ENCODE data around the gene PAN3. TPM values are rescaled to one million over a fixed set of nuclear protein-coding genes. Genes with fewer than 3 reads are reported as not detected.

Gene PAN3
- total and polyA plus RNA-seq, 2 donors (not counting 1 experiment from before 2014, with no cell fraction given), result 13.9 to 18.5 TPM

- DNase-seq (ENCODE audit: low read depth in 2 of 2), result no peak
- TF ChIP-seq CTCF (conservative IDR thresholded peaks at IDR 0.05 in 1 of 2, IDR thresholded peaks at IDR 0.05 in 1 of 2; ENCODE audit: low read depth in 1 of 2, low read length in 2 of 2) (no peak), EZH2 (IDR thresholded peaks at IDR 0.05; ENCODE audit: low read length, missing control alignments) (no peak)
- no peak overlapping the region for H3K27ac ChIP-seq (ENCODE audit: insufficient read depth, low read length)
- no peak overlapping the region for H2AFZ ChIP-seq (ENCODE audit: low read length)
- H3K4me3 ChIP-seq (replicated peaks in 1 of 4; ENCODE audit: control extremely low read depth in 1 of 4, insufficient read depth in 1 of 4, low read depth in 3 of 4, low read length in 4 of 4), result no peak overlapping the region
- no peaks in the 10 kb centered on the region for H3K27me3 ChIP-seq (ENCODE audit: control insufficient read depth, insufficient read depth, low read length)
- no peaks in the 10 kb centered on the region for H3K36me3 ChIP-seq (ENCODE audit: control insufficient read depth, insufficient read depth, low read length)
- H3K4me2 ChIP-seq (ENCODE audit: extremely low read depth, insufficient read depth, low read length), result no peak overlapping the region
- H3K9ac ChIP-seq (ENCODE audit: insufficient read depth, low read length), result no peak overlapping the region
- H3K4me1 ChIP-seq (ENCODE audit: control insufficient read depth, extremely low read depth, insufficient read depth, low read length), result no peaks in the 10 kb centered on the region
- no peaks in the 10 kb centered on the region for H3K9me3 ChIP-seq (ENCODE audit: control insufficient read depth, insufficient read depth, low read depth, low read length)
- H4K20me1 ChIP-seq (ENCODE audit: control insufficient read depth, extremely low read depth, insufficient read depth, low read length), result no peaks in the 10 kb centered on the region
- H3K79me2 ChIP-seq (ENCODE audit: control insufficient read depth, insufficient read depth, low read length), result no peaks in the 10 kb centered on the region
Observed at GRCh38 chr13:28128030-28128429, 10.3 kb upstream of the PAN3 start.

GRCh38 chr13:28128926-28129325 lies 9.4 kb upstream of the PAN3 start:
- Histone ChIP-seq H3K4me3 (replicated peaks in 1 of 4; ENCODE audit: control extremely low read depth in 1 of 4, insufficient read depth in 1 of 4, low read depth in 3 of 4, low read length in 4 of 4) (no peak overlapping the region), H2AFZ (ENCODE audit: low read length) (no peak overlapping the region), H3K79me2 (ENCODE audit: control insufficient read depth, insufficient read depth, low read length) (no peaks in the 10 kb centered on the region), H3K9me3 (ENCODE audit: control insufficient read depth, insufficient read depth, low read depth, low read length) (no peaks in the 10 kb centered on the region), H3K36me3 (ENCODE audit: control insufficient read depth, insufficient read depth, low read length) (no peaks in the 10 kb centered on the region), H3K4me2 (ENCODE audit: extremely low read depth, insufficient read depth, low read length) (no peak overlapping the region), H4K20me1 (ENCODE audit: control insufficient read depth, extremely low read depth, insufficient read depth, low read length) (no peaks in the 10 kb centered on the region), H3K27ac (ENCODE audit: insufficient read depth, low read length) (no peak overlapping the region), H3K9ac (ENCODE audit: insufficient read depth, low read length) (no peak overlapping the region), H3K4me1 (ENCODE audit: control insufficient read depth, extremely low read depth, insufficient read depth, low read length) (no peaks in the 10 kb centered on the region), H3K27me3 (ENCODE audit: control insufficient read depth, insufficient read depth, low read length) (no peaks in the 10 kb centered on the region)
- no peak for DNase-seq (ENCODE audit: low read depth in 2 of 2)
- TF ChIP-seq CTCF (conservative IDR thresholded peaks at IDR 0.05 in 1 of 2, IDR thresholded peaks at IDR 0.05 in 1 of 2; ENCODE audit: low read depth in 1 of 2, low read length in 2 of 2), result no peak
- no peak for TF ChIP-seq EZH2 (IDR thresholded peaks at IDR 0.05; ENCODE audit: low read length, missing control alignments)

GRCh38 chr13:28129911-28130693 lies 8.2 kb upstream of the PAN3 start:
- no peaks in the 10 kb centered on the region for H3K27me3 ChIP-seq (ENCODE audit: control insufficient read depth, insufficient read depth, low read length)
- no peaks in the 10 kb centered on the region for H4K20me1 ChIP-seq (ENCODE audit: control insufficient read depth, extremely low read depth, insufficient read depth, low read length)
- no peaks in the 10 kb centered on the region for H3K36me3 ChIP-seq (ENCODE audit: control insufficient read depth, insufficient read depth, low read length)
- TF ChIP-seq EZH2 (IDR thresholded peaks at IDR 0.05; ENCODE audit: low read length, missing control alignments), result no peak
- no peak for TF ChIP-seq CTCF (conservative IDR thresholded peaks at IDR 0.05 in 1 of 2, IDR thresholded peaks at IDR 0.05 in 1 of 2; ENCODE audit: low read depth in 1 of 2, low read length in 2 of 2)
- DNase-seq (ENCODE audit: low read depth in 2 of 2), result peak in 1 of 2 donors; percentile 3
- no peak overlapping the region for H2AFZ ChIP-seq (ENCODE audit: low read length)
- no peaks in the 10 kb centered on the region for H3K9me3 ChIP-seq (ENCODE audit: control insufficient read depth, insufficient read depth, low read depth, low read length)
- H3K4me3 ChIP-seq (replicated peaks in 1 of 4; ENCODE audit: control extremely low read depth in 1 of 4, insufficient read depth in 1 of 4, low read depth in 3 of 4, low read length in 4 of 4), result no peak overlapping the region
- no peak overlapping the region for H3K4me2 ChIP-seq (ENCODE audit: extremely low read depth, insufficient read depth, low read length)
- no peaks in the 10 kb centered on the region for H3K4me1 ChIP-seq (ENCODE audit: control insufficient read depth, extremely low read depth, insufficient read depth, low read length)
- H3K79me2 ChIP-seq (ENCODE audit: control insufficient read depth, insufficient read depth, low read length), result no peaks in the 10 kb centered on the region
- no peak overlapping the region for H3K9ac ChIP-seq (ENCODE audit: insufficient read depth, low read length)
- H3K27ac ChIP-seq (ENCODE audit: insufficient read depth, low read length), result no peak overlapping the region
